GM19023 (cell line): ENCODE data around the gene SERPINE1.

Experiments used
- ATAC-seq: cut with Tn5 transposase; IDR thresholded peaks from one replicate; pipeline ENCODE4 v1.9.1; 2021; ENCODE audit warnings: mild to moderate bottlenecking, moderate library complexity; ENCODE audit not compliant: unreplicated experiment

The SERPINE1 gene

DNA sequence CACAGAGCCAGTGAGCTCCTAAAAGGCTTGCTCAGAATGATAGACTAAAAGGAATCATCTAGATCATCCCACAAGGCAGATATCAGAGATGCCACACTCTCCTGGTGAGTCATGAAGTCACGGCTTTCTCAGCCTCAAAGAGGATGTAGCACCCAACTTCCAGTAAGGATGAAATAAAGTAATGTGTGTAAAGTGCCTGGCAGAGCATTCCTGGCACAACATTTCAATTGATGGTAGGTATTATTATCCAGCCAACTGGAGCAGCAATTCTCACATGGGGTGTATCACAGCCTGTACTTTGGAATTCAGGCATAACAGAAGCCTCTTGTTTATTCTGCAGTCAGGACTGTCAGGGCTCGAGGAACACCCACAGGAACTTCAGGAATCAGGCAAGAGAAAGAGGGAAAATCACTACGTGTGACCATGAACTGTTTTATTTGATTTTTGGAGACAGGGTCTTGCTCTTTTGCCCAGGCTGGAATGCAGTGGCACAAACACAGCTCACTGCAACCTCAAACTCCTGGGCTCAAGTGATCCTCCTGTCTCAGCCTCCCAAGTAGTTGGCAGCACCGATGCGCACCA, 58.4 kb downstream of the SERPINE1 start:
- no peak for ATAC-seq

DNA sequence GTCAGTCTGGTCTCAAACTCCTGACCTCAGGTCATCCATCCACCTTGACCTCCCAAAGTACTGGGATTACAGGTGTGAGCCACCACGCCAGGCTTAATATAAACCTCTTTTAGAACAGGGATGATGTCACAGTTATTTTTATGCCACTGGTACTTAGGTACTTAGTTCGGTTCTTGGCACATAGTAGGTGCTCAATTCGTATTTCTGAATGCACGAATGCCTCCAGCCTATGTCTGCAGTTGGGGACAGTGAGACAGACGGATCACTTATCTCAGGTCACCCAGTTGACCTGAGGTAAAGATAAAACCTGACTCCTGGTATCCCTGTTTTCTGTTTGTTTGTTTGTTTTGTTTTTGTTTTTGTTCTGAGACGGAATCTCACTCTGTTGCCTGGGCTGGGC, 59.3 kb downstream of the SERPINE1 start:
- no peak for ATAC-seq

DNA sequence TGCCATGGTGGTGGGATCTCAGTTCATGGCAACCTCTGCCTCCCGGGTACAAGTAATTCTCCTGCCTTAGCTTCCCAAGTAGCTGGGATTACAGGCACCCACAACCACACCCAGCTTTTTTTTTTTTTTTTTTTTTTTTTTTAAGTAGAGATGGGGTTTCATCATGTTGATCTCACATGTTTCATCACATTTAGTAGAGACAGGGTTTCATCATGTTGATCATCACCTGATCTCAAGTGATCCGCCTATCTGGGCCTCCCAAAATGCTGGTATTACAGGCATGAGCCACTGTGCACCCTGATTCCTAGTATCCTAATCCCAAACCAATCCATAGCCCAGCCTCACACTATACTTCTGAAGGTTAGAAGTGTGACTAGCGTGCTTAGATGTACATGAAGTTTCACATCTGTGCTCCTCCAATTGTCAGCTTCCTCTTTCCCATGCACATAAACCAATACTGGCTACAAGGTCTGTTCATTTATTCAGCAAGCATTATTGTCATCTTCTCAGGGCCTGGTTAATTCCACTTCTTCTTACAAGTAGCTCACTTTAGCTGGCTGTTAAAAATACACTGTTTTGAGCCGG, 60.0 kb downstream of the SERPINE1 start:
- ATAC-seq, result no peak
